IMR-90 (cell line): ENCODE measurements around the gene GJA10. TPM values are rescaled to one million over a fixed set of nuclear protein-coding genes. Genes with fewer than 3 reads are reported as not detected.

Experiments
- ATAC-seq: fragments of 200-7000 bp; cut with Tn5 transposase; 2 replicates; pipeline ENCODE4 v1.9.1; 2020; ENCODE audit warnings: low read depth, mild to moderate bottlenecking, moderate library complexity
- BruUV-seq: library from RNA; stranded (reverse); fragments of 400-500 nt; replicated peaks from 2 replicates; lab custom pipeline; 2021; lab: Mats Ljungman, UMichigan
- CTCF ChIA-PET: fragments of 300-600 bp; formaldehyde crosslinking; extraction: SDS; loops from one replicate; lab custom pipeline; 2021; ENCODE audit warnings: antibody characterized with exemption; lab: Yijun Ruan, JAX
- POLR2A ChIA-PET: fragments of 300-600 bp; sonication (Branson Sonifier 250); formaldehyde crosslinking; loops from one replicate; lab custom pipeline; 2022; ENCODE audit warnings: antibody characterized with exemption; ENCODE audit not compliant: unreplicated experiment; lab: Charles Lee
- DNase-seq: peaks from one replicate; pipeline ENCODE4 v3.0.0; 2013
- H2AFZ ChIP-seq: replicated peaks from 2 replicates; pipeline ENCODE3; 2013; ENCODE audit warnings: low read length, mild to moderate bottlenecking; ENCODE audit not compliant: poor library complexity
- H2AK5ac ChIP-seq: 2 replicates; pipeline ENCODE4 v1.6.1; 2013; ENCODE audit warnings: low read depth, low read length, inconsistent platforms
- H2AK9ac ChIP-seq: replicated peaks from 2 replicates; pipeline ENCODE3; 2013; ENCODE audit warnings: mild to moderate bottlenecking, low read depth, low read length, moderate library complexity; ENCODE audit not compliant: poor library complexity
- H2BK120ac ChIP-seq: 2 replicates; pipeline ENCODE4 v1.6.1; 2013; ENCODE audit warnings: low read depth, low read length, inconsistent platforms
- H2BK15ac ChIP-seq: 3 replicates; pipeline ENCODE4 v1.6.1; 2013; ENCODE audit warnings: low read depth, low read length, inconsistent platforms
- H2BK20ac ChIP-seq: 2 replicates; pipeline ENCODE4 v1.6.1; 2013; ENCODE audit warnings: low read depth, mild to moderate bottlenecking, inconsistent platforms, low read length, moderate library complexity
- H2BK5ac ChIP-seq: 2 replicates; pipeline ENCODE4 v1.6.1; 2013; ENCODE audit warnings: mild to moderate bottlenecking, low read depth, low read length, inconsistent platforms; ENCODE audit not compliant: poor library complexity, severe bottlenecking
- H3K14ac ChIP-seq: replicated peaks from 2 replicates; pipeline ENCODE4 v1.6.1; 2013; ENCODE audit warnings: low read depth, low read length, inconsistent platforms
- H3K18ac ChIP-seq: 2 replicates; pipeline ENCODE4 v1.6.1; 2013; ENCODE audit warnings: low read depth, low read length, control low read depth
- H3K23ac ChIP-seq: 2 replicates; pipeline ENCODE4 v1.6.1; 2013; ENCODE audit warnings: low read depth, low read length, inconsistent platforms
- H3K27ac ChIP-seq: 2 replicates; pipeline ENCODE4 v1.5.1; 2013; ENCODE audit warnings: mild to moderate bottlenecking, control low read depth, low read length; ENCODE audit not compliant: insufficient read depth
- H3K27me3 ChIP-seq: 2 replicates; pipeline ENCODE4 v1.6.1; 2013; ENCODE audit warnings: low read length; ENCODE audit not compliant: control insufficient read depth, insufficient read depth
- H3K36me3 ChIP-seq: 2 replicates; pipeline ENCODE4 v1.6.1; 2013; ENCODE audit warnings: low read length, mixed read lengths; ENCODE audit not compliant: control insufficient read depth, insufficient read depth
- H3K4ac ChIP-seq: 2 replicates; pipeline ENCODE4 v1.6.1; 2013; ENCODE audit warnings: low read depth, low read length, inconsistent platforms
- H3K4me1 ChIP-seq: 2 replicates; pipeline ENCODE4 v1.6.1; 2013; ENCODE audit warnings: low read length, mixed read lengths; ENCODE audit not compliant: control insufficient read depth, insufficient read depth
- H3K4me2 ChIP-seq: 2 replicates; pipeline ENCODE4 v1.6.1; 2013; ENCODE audit warnings: low read depth, mild to moderate bottlenecking, control low read depth, low read length, moderate library complexity
- H3K4me3 ChIP-seq: 2 replicates; pipeline ENCODE4 v1.5.1; 2013; ENCODE audit warnings: low read depth, mild to moderate bottlenecking, control low read depth, low read length, moderate library complexity; ENCODE audit not compliant: insufficient read depth
- H3K56ac ChIP-seq: 2 replicates; pipeline ENCODE4 v1.6.1; 2013; ENCODE audit warnings: low read length, inconsistent platforms; ENCODE audit not compliant: insufficient read depth; ENCODE audit errors: extremely low read depth
- H3K79me1 ChIP-seq, 2 experiments: 2 replicates each; pipeline ENCODE4 v1.6.1; 2013; ENCODE audit warnings: low read length in 2 of 2, inconsistent platforms in 1 of 2, low read depth in 1 of 2
- H3K9ac ChIP-seq: 2 replicates; pipeline ENCODE4 v1.6.1; 2013; ENCODE audit warnings: low read depth, low read length, control low read depth
- H3K9me1 ChIP-seq: 2 replicates; pipeline ENCODE4 v1.6.1; 2013; ENCODE audit warnings: low read length, inconsistent platforms; ENCODE audit not compliant: insufficient read depth
- H3K9me3 ChIP-seq: 2 replicates; pipeline ENCODE4 v1.6.1; 2013; ENCODE audit warnings: low read length; ENCODE audit not compliant: control insufficient read depth, insufficient read depth
- H4K20me1 ChIP-seq: 2 replicates; pipeline ENCODE4 v1.6.1; 2013; ENCODE audit warnings: low read length, inconsistent platforms; ENCODE audit not compliant: insufficient read depth
- H4K5ac ChIP-seq: 2 replicates; pipeline ENCODE4 v1.6.1; 2013; ENCODE audit warnings: mild to moderate bottlenecking, low read depth, low read length, control low read depth
- H4K8ac ChIP-seq, 2 experiments: 2 replicates each; pipeline ENCODE4 v1.6.1; 2013; ENCODE audit warnings: low read depth in 2 of 2, low read length in 2 of 2, control low read depth in 1 of 2, inconsistent platforms in 1 of 2
- H4K91ac ChIP-seq: 2 replicates; pipeline ENCODE4 v1.6.1; 2013; ENCODE audit warnings: low read depth, low read length, inconsistent platforms; ENCODE audit not compliant: insufficient read depth
- BHLHE40 ChIP-seq: fragments of 150-350 bp; IDR thresholded peaks from 2 replicates; pipeline ENCODE4 v1.6.1; 2016; ENCODE audit warnings: mild to moderate bottlenecking, low read depth, low read length
- CHD1 ChIP-seq: IDR thresholded peaks from 2 replicates; pipeline ENCODE4 v1.6.1; 2012; ENCODE audit warnings: low read depth, low read length, improper control_type of control experiment
- CTCF ChIP-seq: conservative IDR thresholded peaks from 2 replicates; pipeline ENCODE4 v1.5.1; 2012; ENCODE audit warnings: mild to moderate bottlenecking, low read depth, low read length, improper control_type of control experiment
- ELK1 ChIP-seq: fragments of 150-350 bp; IDR thresholded peaks from 2 replicates; pipeline ENCODE4 v1.6.1; 2016; ENCODE audit warnings: low read depth, mild to moderate bottlenecking, low read length, moderate library complexity, borderline replicate concordance
- FOS ChIP-seq: fragments of 150-350 bp; IDR thresholded peaks from 2 replicates; pipeline ENCODE4 v1.6.1; 2016; ENCODE audit warnings: low read depth, low read length
- MAFK ChIP-seq: IDR thresholded peaks from 2 replicates; pipeline ENCODE4 v1.6.1; 2012; ENCODE audit warnings: low read depth, low read length, improper control_type of control experiment
- RAD21 ChIP-seq: IDR thresholded peaks from 2 replicates; pipeline ENCODE4 v1.6.1; 2012; ENCODE audit warnings: low read length, improper control_type of control experiment
- RCOR1 ChIP-seq: IDR thresholded peaks from 2 replicates; pipeline ENCODE4 v1.6.1; 2012; ENCODE audit warnings: mild to moderate bottlenecking, low read length, improper control_type of control experiment; ENCODE audit not compliant: insufficient replicate concordance
- SMC3 ChIP-seq: fragments of 150-350 bp; IDR thresholded peaks from 2 replicates; pipeline ENCODE4 v1.6.1; 2016; ENCODE audit warnings: low read depth, mild to moderate bottlenecking, antibody characterized with exemption, low read length, moderate library complexity
- WGBS, 2 experiments: methylation state at CpG; one replicate each; pipeline versions ENCODE4 v1.1.5 to v1.1.7; 2013; ENCODE audit warnings: missing lambda C conversion rate in 2 of 2; ENCODE audit not compliant: insufficient read length in 1 of 2; ENCODE audit errors: extremely low coverage in 2 of 2; 5-methylcytosine and 5-hydroxymethylcytosine counted together
- dilution Hi-C: fragments of 300-500 bp; cut with HindIII; formaldehyde crosslinking; loops from one replicate; pipeline ENCODE4 v1.14.3; 2018; ENCODE audit warnings: low sequenced_read_pairs; ENCODE audit not compliant: unreplicated experiment
- in situ Hi-C: fragments of 300-500 bp; cut with MboI; formaldehyde crosslinking; loops from 3 replicates; pipeline ENCODE4 v1.14.3; 2019; ENCODE audit warnings: low sequenced_read_pairs, inconsistent platforms, mixed read lengths
- intact Hi-C: fragments of 100-400 bp; cut with micrococcal nuclease; formaldehyde crosslinking; loops from 2 replicates; pipeline ENCODE4 v1.10.0; 2022
- polyA plus RNA-seq, 3 experiments: library from polyadenylated mRNA; depleted of rRNA; stranded (reverse); fragments of >200 nt; gene quantifications; 2 replicates each; pipeline ENCODE4 v1.2.3, GENCODE V29; 2012; ENCODE audit warnings: low replicate concordance in 1 of 3
- total RNA-seq: library from RNA; depleted of rRNA; stranded (reverse); fragments of >200 nt; gene quantifications from 2 replicates; pipeline ENCODE4 v1.2.3, GENCODE V29; 2012

Gene GJA10
- total and polyA plus RNA-seq, 2 of the 4 experiments (the other 2 are of a cell fraction): not detected

GRCh38 chr6:89921691-89922090 lies 27.4 kb downstream of the GJA10 start:
- dilution Hi-C loops: no loop called here
- ATAC-seq: no peak
- POLR2A ChIA-PET: no interaction called here

More at GRCh38 chr6:89921691-89922090, 27.4 kb downstream of the GJA10 start:
- no peak overlapping the region for H2BK5ac ChIP-seq
- WGBS, 2 experiments: 94% methylated on average over 7 of the region's 10 CpGs; no CpG with 5 or more reads in 1 of the 2 experiments
- H3K27ac ChIP-seq: no peak overlapping the region
- no peaks in the 10 kb centered on the region for H3K36me3 ChIP-seq
- CTCF ChIA-PET: no interaction called here
- no peaks in the 10 kb centered on the region for H3K4me1 ChIP-seq
- H3K79me1 ChIP-seq: no peaks in the 10 kb centered on the region
- no peak for DNase-seq
- no peak overlapping the region for H3K4me2 ChIP-seq
- intact Hi-C loops (no loop called here), in situ Hi-C loops (no loop called here)
- no peak overlapping the region for H2BK15ac ChIP-seq
- H3K56ac ChIP-seq: no peak overlapping the region
- H3K23ac ChIP-seq: no peak overlapping the region
- no peak overlapping the region for H4K8ac ChIP-seq
- no peak for TF ChIP-seq RAD21
- no peak for TF ChIP-seq MAFK
- no peak for TF ChIP-seq SMC3
- TF ChIP-seq BHLHE40: no peak
- no peak for TF ChIP-seq ELK1
- no peak for TF ChIP-seq CHD1
- no peak for TF ChIP-seq CTCF
- no peak for TF ChIP-seq RCOR1
- no peak for TF ChIP-seq FOS
- no peak overlapping the region for H3K14ac ChIP-seq
- H2AFZ ChIP-seq: no peak overlapping the region
- H2BK120ac ChIP-seq: no peak overlapping the region
- no peak overlapping the region for H3K4me3 ChIP-seq
- no peak overlapping the region for H4K91ac ChIP-seq
- H3K9me3 ChIP-seq: no peaks in the 10 kb centered on the region
- H4K5ac ChIP-seq: no peak overlapping the region
- no peak overlapping the region for H3K9ac ChIP-seq
- H2AK5ac ChIP-seq: no peak overlapping the region
- H3K9me1 ChIP-seq: no peaks in the 10 kb centered on the region
- no TSS peak for BruUV-seq
- H2BK20ac ChIP-seq: no peak overlapping the region
- no peak overlapping the region for H3K4ac ChIP-seq
- no peak overlapping the region for H3K18ac ChIP-seq
- H2AK9ac ChIP-seq: no peak overlapping the region
- H4K20me1 ChIP-seq: no peaks in the 10 kb centered on the region
- H3K27me3 ChIP-seq: no peaks in the 10 kb centered on the region; the same call in 1 of the 2 replicates
